NB4 (cell line): ENCODE measurements around the gene IREB2.

Source experiments
- POLR2A ChIP-seq: IDR thresholded peaks from 2 replicates; pipeline ENCODE4 v1.6.1; 2011; ENCODE audit warnings: mild to moderate bottlenecking; ENCODE audit not compliant: insufficient read length; ENCODE audit errors: extremely low read depth
- TF ChIP-seq, protein P1 (sequence below): IDR thresholded peaks from one replicate; pipeline ENCODE4 v1.5.1; 2012; ENCODE audit warnings: low read depth, low read length

DNA sequence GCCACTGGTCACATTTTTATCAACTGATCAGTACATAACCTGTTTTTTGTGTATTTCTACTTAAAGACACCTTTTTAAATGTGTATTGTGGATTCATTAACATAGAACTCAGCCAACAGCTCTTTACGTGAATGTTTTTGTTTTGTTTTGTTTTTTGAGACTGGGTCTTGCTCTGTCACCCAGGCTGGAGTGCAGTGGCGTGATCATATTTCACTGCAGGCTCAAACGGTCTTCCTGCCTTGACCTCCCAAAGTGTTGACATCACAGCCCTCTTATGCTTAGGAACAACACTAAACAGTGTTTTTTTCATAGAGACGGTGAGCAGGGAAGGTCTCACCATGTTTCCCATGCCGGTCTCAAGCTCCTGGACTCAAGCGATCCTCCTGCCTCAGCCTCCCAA lies 112.2 kb downstream of the IREB2 start:
- TF ChIP-seq, protein P1, sequence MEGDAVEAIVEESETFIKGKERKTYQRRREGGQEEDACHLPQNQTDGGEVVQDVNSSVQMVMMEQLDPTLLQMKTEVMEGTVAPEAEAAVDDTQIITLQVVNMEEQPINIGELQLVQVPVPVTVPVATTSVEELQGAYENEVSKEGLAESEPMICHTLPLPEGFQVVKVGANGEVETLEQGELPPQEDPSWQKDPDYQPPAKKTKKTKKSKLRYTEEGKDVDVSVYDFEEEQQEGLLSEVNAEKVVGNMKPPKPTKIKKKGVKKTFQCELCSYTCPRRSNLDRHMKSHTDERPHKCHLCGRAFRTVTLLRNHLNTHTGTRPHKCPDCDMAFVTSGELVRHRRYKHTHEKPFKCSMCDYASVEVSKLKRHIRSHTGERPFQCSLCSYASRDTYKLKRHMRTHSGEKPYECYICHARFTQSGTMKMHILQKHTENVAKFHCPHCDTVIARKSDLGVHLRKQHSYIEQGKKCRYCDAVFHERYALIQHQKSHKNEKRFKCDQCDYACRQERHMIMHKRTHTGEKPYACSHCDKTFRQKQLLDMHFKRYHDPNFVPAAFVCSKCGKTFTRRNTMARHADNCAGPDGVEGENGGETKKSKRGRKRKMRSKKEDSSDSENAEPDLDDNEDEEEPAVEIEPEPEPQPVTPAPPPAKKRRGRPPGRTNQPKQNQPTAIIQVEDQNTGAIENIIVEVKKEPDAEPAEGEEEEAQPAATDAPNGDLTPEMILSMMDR: no peak
- no peak for TF ChIP-seq POLR2A
